ENCODE measurements around the gene NINJ1.

- TF ChIP-seq POLR2AphosphoS5 (IDR thresholded peaks at IDR 0.05; ENCODE audit: low read depth, low read length) (no peak), CTCF (CRISPR knock-in tag; IDR thresholded peaks at IDR 0.05) (no peak), SUZ12 (IDR thresholded peaks at IDR 0.05; ENCODE audit: low read depth, low read length) (no peak), ZNF704 (CRISPR knock-in tag; IDR thresholded peaks at IDR 0.05; ENCODE audit: borderline replicate concordance) (no peak), ZFP1 (CRISPR knock-in tag; IDR thresholded peaks at IDR 0.05) (no peak), BHLHE40 (IDR thresholded peaks at IDR 0.05; ENCODE audit: low read length) (no peak), FOXA3 (CRISPR knock-in tag; IDR thresholded peaks at IDR 0.05) (no peak), ZNF530 (CRISPR knock-in tag; IDR thresholded peaks at IDR 0.05; ENCODE audit: low read depth) (no peak), TFE3 (CRISPR knock-in tag; IDR thresholded peaks at IDR 0.05) (no peak), POLR2AphosphoS2 (IDR thresholded peaks at IDR 0.05; ENCODE audit: low read depth, low read length) (no peak), CREBL2 (CRISPR knock-in tag; IDR thresholded peaks at IDR 0.05; ENCODE audit: borderline replicate concordance) (no peak), TBL1XR1 (IDR thresholded peaks at IDR 0.05; ENCODE audit: borderline replicate concordance, low read length, partially characterized antibody) (no peak)
These were observed 45.9 kb downstream of the NINJ1 start for GRCh38 chr9:93087971-93088655.
